ENCODE results near the gene LRRC61. TPM values are rescaled to one million over a fixed set of nuclear protein-coding genes. Genes with fewer than 3 reads are reported as not detected.
A peak's percentile ranks its signal among the peaks of the same experiment; 100 is the strongest.

LRRC61 gene
- total and polyA plus RNA-seq, 2 of the 13 experiments (the other 11 are each of a cell fraction or from before 2014, with no cell fraction given), result 33.0 to 34.8 TPM

DNA sequence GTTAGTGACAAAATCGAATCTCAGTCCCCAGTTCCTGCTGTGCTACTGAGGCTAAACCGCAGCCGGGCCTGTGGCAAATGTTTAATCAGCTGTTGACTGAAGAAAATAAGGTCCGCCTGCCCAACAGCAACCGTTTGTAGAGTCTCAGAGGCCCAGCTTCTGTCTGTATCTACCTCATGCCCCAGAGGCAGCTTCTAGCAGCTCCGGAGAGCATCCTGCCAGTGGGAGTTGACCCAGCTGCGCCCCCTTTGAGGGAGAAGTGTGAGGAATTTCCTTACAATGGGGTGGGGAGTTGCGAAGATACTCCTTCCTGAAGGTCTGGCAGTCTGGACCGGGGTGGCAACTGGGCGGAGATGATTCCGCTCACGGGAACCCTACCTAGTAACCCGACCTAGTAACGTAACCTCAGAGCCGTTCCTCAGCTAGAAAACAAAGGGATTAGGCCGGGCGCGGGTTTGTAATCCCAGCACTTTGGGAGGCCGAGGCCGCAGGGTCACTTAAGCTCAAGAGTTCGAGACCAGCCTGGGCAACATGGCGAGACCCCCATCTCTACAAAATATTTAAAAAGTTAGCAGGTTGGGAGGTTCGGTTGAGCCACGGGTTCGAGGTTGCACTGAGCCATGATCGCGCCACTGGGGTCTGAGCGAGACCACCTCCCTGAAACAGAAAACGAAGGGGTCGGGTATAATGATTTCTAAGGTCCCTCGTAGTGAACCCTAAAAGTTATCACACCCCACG lies 55.1 kb downstream of the LRRC61 start:
- peak overlapping the region; percentile 97 for H3K27ac ChIP-seq (ENCODE audit: extremely low read length, insufficient read depth, low read length)
- peaks cover 86% of the 10 kb centered on the region for H3K4me1 ChIP-seq (ENCODE audit: insufficient read depth, low read length)
- DNase-seq (ENCODE audit: low spot score), result peak; percentile 82
- ChIA-PET POLR2A (interaction anchor here (1.0 to 4.7 kb wide), 15 partner anchors 8 to 62 kb away, joined by 3 to 107 read pairs (median 6); partner anchors contain the start of genes ACTR3C, LRRC61, RARRES2 and REPIN1), CTCF (ENCODE audit: low intra/inter-chr PET ratio, low total read pairs) (interaction anchor here (0.8 to 2.3 kb wide), 2 partner anchors 10 to 22 kb away, joined by 3 to 8 read pairs; no protein-coding TSS in a partner anchor)
- peak; percentile 43 for ATAC-seq
- in situ Hi-C loops (cut with HindIII; ENCODE audit: extremely low pct_ligation_motif_present, low pct_unique_long_range_greater_than_20kb), result no loop called here
- TSS peak; percentile 94 for BruUV-seq (replicated peaks)
- peak; percentile 76 for FAIRE-seq
- H3K27me3 ChIP-seq (ENCODE audit: control insufficient read depth in 1 of 2, insufficient read depth in 2 of 2, low read length in 2 of 2), result no peaks in the 10 kb centered on the region
- no peaks in the 10 kb centered on the region for H3K9me3 ChIP-seq (ENCODE audit: low read length)
- H3K4me3 ChIP-seq (replicated peaks in 1 of 3; ENCODE audit: insufficient read depth in 1 of 3, low read depth in 2 of 3, low read length in 3 of 3), result peak overlapping the region; percentile 84 to 92 (median 88)
- H3K4me2 ChIP-seq (ENCODE audit: low read depth, low read length), result peak overlapping the region; percentile 97
- H4K20me1 ChIP-seq (ENCODE audit: insufficient read depth, low read length), result peaks cover 3% of the 10 kb centered on the region; the same call in 1 of the 2 replicates
- H3K36me3 ChIP-seq (replicated peaks in 1 of 2; ENCODE audit: control insufficient read depth in 1 of 2, insufficient read depth in 2 of 2, low read length in 2 of 2), result peaks cover under 1 to 8% of the 10 kb centered on the region in 2 experiments; a peak in 2 of 5 replicates
- no peak overlapping the region for H2AFZ ChIP-seq (ENCODE audit: low read length)
- 0% methylated on average over 11 of the region's 32 CpGs for WGBS (ENCODE audit: low lambda C conversion rate)
- H3K79me2 ChIP-seq (ENCODE audit: insufficient read depth, low read length), result peaks cover 39% of the 10 kb centered on the region
- intact Hi-C loops (cut with micrococcal nuclease; ENCODE audit: unreplicated experiment), result no loop called here
- H3K9ac ChIP-seq (ENCODE audit: insufficient read depth, low read depth, low read length), result peak overlapping the region; percentile 99
- peak; percentile 53; the same call in 1 of the 2 replicates for TF ChIP-seq POLR2AphosphoS5 (IDR thresholded peaks at IDR 0.05; ENCODE audit: low read depth, low read length)
- TF ChIP-seq ZNF678 (CRISPR knock-in tag; IDR thresholded peaks at IDR 0.05), result peak; percentile 19; the same call in 1 of the 2 replicates
- peak; percentile 33 for TF ChIP-seq ASH2L (IDR thresholded peaks at IDR 0.05; ENCODE audit: insufficient read length, low read depth, low read length)
- peak; percentile 70 for TF ChIP-seq SALL1 (CRISPR knock-in tag; IDR thresholded peaks at IDR 0.05)
- 0 out of 2 replicates have a peak, but pooled peaks have one; percentile 3 for TF ChIP-seq ZNF296 (CRISPR knock-in tag; conservative IDR thresholded peaks at IDR 0.05)
- no peak for TF ChIP-seq IKZF1 (IDR thresholded peaks at IDR 0.05)
- TF ChIP-seq EP300 (IDR thresholded peaks at IDR 0.05; ENCODE audit: low read depth in 2 of 2, low read length in 2 of 2), result 0 out of 4 replicates have a peak, but pooled peaks of 1 of the 2 experiments have one; percentile 16
- 0 out of 2 replicates have a peak, but pooled peaks have one; percentile 28 for TF ChIP-seq EP300 (CRISPR knock-in tag; IDR thresholded peaks at IDR 0.05; ENCODE audit: borderline replicate concordance)
- peak; percentile 34; the same call in 1 of the 2 replicates for TF ChIP-seq SOX5 (CRISPR knock-in tag; IDR thresholded peaks at IDR 0.05; ENCODE audit: borderline replicate concordance)
- TF ChIP-seq ZNF670 (CRISPR knock-in tag; IDR thresholded peaks at IDR 0.05; ENCODE audit: borderline replicate concordance), result 0 out of 2 replicates have a peak, but pooled peaks have one; percentile 31
- peak; percentile 34; the same call in 1 of the 2 replicates for TF ChIP-seq HNF4A (CRISPR knock-in tag; IDR thresholded peaks at IDR 0.05)
- TF ChIP-seq MYC (CRISPR knock-in tag; IDR thresholded peaks at IDR 0.05; ENCODE audit: borderline replicate concordance), result peak; percentile 51; the same call in 1 of the 2 replicates
- TF ChIP-seq ZNF781 (CRISPR knock-in tag; IDR thresholded peaks at IDR 0.05; ENCODE audit: borderline replicate concordance, not compliant biosample characterization), result peak; percentile 79
- TF ChIP-seq FOXJ3 (CRISPR knock-in tag; IDR thresholded peaks at IDR 0.05; ENCODE audit: borderline replicate concordance), result peak; percentile 20; the same call in 1 of the 2 replicates
- peak; percentile 7; the same call in 1 of the 2 replicates for TF ChIP-seq ZNF34 (CRISPR knock-in tag; IDR thresholded peaks at IDR 0.05; ENCODE audit: borderline replicate concordance)
- TF ChIP-seq HNRNPL (IDR thresholded peaks at IDR 0.05; ENCODE audit: low read depth, low read length), result peak; percentile 11; the same call in 1 of the 2 replicates
- TF ChIP-seq, protein P1, sequence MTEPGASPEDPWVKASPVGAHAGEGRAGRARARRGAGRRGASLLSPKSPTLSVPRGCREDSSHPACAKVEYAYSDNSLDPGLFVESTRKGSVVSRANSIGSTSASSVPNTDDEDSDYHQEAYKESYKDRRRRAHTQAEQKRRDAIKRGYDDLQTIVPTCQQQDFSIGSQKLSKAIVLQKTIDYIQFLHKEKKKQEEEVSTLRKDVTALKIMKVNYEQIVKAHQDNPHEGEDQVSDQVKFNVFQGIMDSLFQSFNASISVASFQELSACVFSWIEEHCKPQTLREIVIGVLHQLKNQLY (CRISPR knock-in tag; IDR thresholded peaks at IDR 0.05), result no peak
- no peak for TF ChIP-seq JARID2 (CRISPR knock-in tag; IDR thresholded peaks at IDR 0.05; ENCODE audit: insufficient replicate concordance)
- TF ChIP-seq, protein P2, sequence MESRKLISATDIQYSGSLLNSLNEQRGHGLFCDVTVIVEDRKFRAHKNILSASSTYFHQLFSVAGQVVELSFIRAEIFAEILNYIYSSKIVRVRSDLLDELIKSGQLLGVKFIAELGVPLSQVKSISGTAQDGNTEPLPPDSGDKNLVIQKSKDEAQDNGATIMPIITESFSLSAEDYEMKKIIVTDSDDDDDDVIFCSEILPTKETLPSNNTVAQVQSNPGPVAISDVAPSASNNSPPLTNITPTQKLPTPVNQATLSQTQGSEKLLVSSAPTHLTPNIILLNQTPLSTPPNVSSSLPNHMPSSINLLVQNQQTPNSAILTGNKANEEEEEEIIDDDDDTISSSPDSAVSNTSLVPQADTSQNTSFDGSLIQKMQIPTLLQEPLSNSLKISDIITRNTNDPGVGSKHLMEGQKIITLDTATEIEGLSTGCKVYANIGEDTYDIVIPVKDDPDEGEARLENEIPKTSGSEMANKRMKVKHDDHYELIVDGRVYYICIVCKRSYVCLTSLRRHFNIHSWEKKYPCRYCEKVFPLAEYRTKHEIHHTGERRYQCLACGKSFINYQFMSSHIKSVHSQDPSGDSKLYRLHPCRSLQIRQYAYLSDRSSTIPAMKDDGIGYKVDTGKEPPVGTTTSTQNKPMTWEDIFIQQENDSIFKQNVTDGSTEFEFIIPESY (CRISPR knock-in tag; IDR thresholded peaks at IDR 0.05), result no peak

Measured in HepG2 (cell line).